HEK293 (cell line): ENCODE data around the gene PIP4K2A.

ENCODE experiments used
- ZBTB20 ChIP-seq: fragments of 450-650 bp; formaldehyde crosslinking; IDR thresholded peaks from 2 replicates; pipeline ENCODE4 v1.5.1; 2016; ENCODE audit warnings: missing biosample characterization, missing genetic modification characterization
- ZBTB7A ChIP-seq: fragments of 450-650 bp; formaldehyde crosslinking; IDR thresholded peaks from 2 replicates; pipeline ENCODE4 v1.5.1; 2016; ENCODE audit warnings: low read depth, missing biosample characterization, missing genetic modification characterization
- ZNF121 ChIP-seq: fragments of 450-650 bp; formaldehyde crosslinking; IDR thresholded peaks from 2 replicates; pipeline ENCODE4 v1.5.1; 2016; ENCODE audit warnings: missing biosample characterization, missing genetic modification characterization
- ZNF133 ChIP-seq: fragments of 450-650 bp; formaldehyde crosslinking; IDR thresholded peaks from 2 replicates; pipeline ENCODE4 v1.5.1; 2016; ENCODE audit warnings: missing biosample characterization, missing genetic modification characterization
- ZNF248 ChIP-seq: fragments of 450-650 bp; formaldehyde crosslinking; IDR thresholded peaks from 2 replicates; pipeline ENCODE4 v1.5.1; 2017; ENCODE audit warnings: missing biosample characterization, missing genetic modification characterization
- ZNF274 ChIP-seq, 2 experiments: fragments of 200-500 bp in 1 of 2; fragments of 450-650 bp in 1 of 2; sonication (Bioruptor generic) in 1 of 2; formaldehyde crosslinking in 1 of 2; IDR thresholded peaks; 2 replicates each; pipeline versions ENCODE4 v1.5.1 to v1.6.1; 2014 to 2016; ENCODE audit warnings: borderline replicate concordance in 1 of 2, inconsistent platforms in 1 of 2, low read length in 1 of 2, missing biosample characterization in 1 of 2, missing genetic modification characterization in 1 of 2
- ZNF555 ChIP-seq: fragments of 450-650 bp; formaldehyde crosslinking; conservative IDR thresholded peaks from 2 replicates; pipeline ENCODE4 v1.5.1; 2017; ENCODE audit warnings: missing biosample characterization, mild to moderate bottlenecking, missing genetic modification characterization, inconsistent platforms
- TF ChIP-seq, protein P1 (sequence below): fragments of 450-650 bp; formaldehyde crosslinking; IDR thresholded peaks from 2 replicates; pipeline ENCODE4 v1.5.1; 2016; ENCODE audit warnings: missing biosample characterization, missing genetic modification characterization
- TF ChIP-seq, protein P2 (sequence below): fragments of 450-650 bp; formaldehyde crosslinking; IDR thresholded peaks from 2 replicates; pipeline ENCODE4 v1.5.1; 2016; ENCODE audit warnings: missing biosample characterization, missing genetic modification characterization

DNA sequence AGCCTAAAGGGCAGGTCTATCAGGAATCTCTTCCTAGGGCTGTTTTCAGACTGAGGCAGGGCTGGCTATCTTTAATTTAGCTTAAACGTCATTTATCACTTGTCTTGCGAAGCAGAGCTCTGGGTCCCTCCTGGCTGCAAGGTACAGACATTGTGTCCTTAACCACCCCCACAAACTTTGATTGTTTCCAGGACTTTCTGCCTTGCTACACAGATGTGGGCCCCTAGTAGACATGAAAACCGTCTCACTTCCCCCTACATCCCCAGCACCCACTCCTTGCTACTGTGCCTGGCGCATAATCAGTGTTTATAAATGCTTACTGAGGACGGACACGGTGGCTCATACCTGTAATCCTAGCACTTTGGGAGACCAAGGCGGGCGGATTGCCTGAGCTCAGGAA lies 54.5 kb downstream of the PIP4K2A start:
- TF ChIP-seq, protein P1, sequence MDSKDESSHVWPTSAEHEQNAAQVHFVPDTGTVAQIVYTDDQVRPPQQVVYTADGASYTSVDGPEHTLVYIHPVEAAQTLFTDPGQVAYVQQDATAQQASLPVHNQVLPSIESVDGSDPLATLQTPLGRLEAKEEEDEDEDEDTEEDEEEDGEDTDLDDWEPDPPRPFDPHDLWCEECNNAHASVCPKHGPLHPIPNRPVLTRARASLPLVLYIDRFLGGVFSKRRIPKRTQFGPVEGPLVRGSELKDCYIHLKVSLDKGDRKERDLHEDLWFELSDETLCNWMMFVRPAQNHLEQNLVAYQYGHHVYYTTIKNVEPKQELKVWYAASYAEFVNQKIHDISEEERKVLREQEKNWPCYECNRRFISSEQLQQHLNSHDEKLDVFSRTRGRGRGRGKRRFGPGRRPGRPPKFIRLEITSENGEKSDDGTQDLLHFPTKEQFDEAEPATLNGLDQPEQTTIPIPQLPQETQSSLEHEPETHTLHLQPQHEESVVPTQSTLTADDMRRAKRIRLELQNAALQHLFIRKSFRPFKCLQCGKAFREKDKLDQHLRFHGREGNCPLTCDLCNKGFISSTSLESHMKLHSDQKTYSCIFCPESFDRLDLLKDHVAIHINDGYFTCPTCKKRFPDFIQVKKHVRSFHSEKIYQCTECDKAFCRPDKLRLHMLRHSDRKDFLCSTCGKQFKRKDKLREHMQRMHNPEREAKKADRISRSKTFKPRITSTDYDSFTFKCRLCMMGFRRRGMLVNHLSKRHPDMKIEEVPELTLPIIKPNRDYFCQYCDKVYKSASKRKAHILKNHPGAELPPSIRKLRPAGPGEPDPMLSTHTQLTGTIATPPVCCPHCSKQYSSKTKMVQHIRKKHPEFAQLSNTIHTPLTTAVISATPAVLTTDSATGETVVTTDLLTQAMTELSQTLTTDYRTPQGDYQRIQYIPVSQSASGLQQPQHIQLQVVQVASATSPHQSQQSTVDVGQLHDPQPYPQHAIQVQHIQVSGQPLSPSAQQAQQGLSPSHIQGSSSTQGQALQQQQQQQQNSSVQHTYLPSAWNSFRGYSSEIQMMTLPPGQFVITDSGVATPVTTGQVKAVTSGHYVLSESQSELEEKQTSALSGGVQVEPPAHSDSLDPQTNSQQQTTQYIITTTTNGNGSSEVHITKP (tag by site-specific recombination) = no peak
- TF ChIP-seq ZNF274 (IDR thresholded peaks at IDR 0.05; ENCODE audit: low read length) = no peak
- no peak for TF ChIP-seq ZNF274 (tag by site-specific recombination; IDR thresholded peaks at IDR 0.05; ENCODE audit: borderline replicate concordance)
- TF ChIP-seq ZNF121 (tag by site-specific recombination) = no peak
- no peak for TF ChIP-seq ZBTB20 (tag by site-specific recombination)
- TF ChIP-seq, protein P2, sequence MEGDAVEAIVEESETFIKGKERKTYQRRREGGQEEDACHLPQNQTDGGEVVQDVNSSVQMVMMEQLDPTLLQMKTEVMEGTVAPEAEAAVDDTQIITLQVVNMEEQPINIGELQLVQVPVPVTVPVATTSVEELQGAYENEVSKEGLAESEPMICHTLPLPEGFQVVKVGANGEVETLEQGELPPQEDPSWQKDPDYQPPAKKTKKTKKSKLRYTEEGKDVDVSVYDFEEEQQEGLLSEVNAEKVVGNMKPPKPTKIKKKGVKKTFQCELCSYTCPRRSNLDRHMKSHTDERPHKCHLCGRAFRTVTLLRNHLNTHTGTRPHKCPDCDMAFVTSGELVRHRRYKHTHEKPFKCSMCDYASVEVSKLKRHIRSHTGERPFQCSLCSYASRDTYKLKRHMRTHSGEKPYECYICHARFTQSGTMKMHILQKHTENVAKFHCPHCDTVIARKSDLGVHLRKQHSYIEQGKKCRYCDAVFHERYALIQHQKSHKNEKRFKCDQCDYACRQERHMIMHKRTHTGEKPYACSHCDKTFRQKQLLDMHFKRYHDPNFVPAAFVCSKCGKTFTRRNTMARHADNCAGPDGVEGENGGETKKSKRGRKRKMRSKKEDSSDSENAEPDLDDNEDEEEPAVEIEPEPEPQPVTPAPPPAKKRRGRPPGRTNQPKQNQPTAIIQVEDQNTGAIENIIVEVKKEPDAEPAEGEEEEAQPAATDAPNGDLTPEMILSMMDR (tag by site-specific recombination) = no peak
- TF ChIP-seq ZNF555 (tag by site-specific recombination) = no peak
- TF ChIP-seq ZNF248 (tag by site-specific recombination) = no peak
- no peak for TF ChIP-seq ZNF133 (tag by site-specific recombination)
- TF ChIP-seq ZBTB7A = no peak
